IPS DF 4.7 (cell line): ENCODE results near the gene RPP25.
"Not testable (repeated sequence)": the region's sequence is repeated elsewhere in the genome, so short reads cannot be mapped to it uniquely, and the experiment has no call there.

ENCODE experiments used
- DNase-seq: peaks from one replicate; pipeline ENCODE4 v3.0.0-alpha.2; 2013; ENCODE audit warnings: low spot score; ENCODE audit errors: extremely low read depth

Gene RPP25

GRCh38 chr15:74920456-74920855 is 36.1 kb downstream of the RPP25 start:
- no peak for DNase-seq

DNA sequence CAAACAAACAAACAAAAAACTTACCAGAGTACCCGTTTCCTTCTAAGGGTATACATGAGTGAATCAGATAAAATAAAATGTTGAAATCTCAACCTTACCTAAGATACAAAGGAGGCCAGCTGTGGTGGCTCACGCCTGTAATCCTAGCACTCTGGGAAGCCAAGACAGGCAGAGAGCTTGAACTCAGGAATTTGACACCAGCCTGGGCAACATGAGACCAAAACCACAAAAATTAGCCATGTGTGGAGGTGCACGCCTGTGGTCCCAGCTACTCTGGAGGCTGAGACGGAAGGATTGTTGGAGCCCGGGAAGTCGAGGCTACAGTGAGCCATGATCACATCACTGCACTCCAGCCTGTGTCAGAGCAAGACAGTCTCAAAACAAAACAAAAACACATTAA is 38.9 kb downstream of the RPP25 start:
- no peak for DNase-seq

- DNase-seq: not testable (repeated sequence)
Measured at GRCh38 chr15:74913799-74914198, 42.8 kb downstream of the RPP25 start.

- no peak for DNase-seq
Measured at GRCh38 chr15:74913041-74913440, 43.5 kb downstream of the RPP25 start.

DNA sequence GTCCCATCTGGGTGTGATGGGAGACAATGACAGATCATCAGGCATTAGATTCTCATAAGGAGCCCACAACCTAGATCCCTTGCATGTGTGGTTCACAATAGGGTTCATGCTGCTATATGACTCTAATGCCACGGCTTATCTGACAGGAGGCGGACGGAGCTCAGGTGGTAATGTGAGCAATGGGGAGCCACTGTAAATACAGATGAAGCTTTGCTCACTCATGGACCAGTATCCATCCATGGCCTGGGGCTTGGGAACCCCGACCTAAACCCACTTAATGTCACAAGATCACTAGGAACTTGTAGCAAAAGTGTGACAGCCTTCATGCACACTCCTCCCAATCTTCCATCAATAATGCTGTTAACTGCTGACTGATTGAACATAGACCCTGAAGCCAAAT is 47.9 kb downstream of the RPP25 start:
- DNase-seq: no peak

DNA sequence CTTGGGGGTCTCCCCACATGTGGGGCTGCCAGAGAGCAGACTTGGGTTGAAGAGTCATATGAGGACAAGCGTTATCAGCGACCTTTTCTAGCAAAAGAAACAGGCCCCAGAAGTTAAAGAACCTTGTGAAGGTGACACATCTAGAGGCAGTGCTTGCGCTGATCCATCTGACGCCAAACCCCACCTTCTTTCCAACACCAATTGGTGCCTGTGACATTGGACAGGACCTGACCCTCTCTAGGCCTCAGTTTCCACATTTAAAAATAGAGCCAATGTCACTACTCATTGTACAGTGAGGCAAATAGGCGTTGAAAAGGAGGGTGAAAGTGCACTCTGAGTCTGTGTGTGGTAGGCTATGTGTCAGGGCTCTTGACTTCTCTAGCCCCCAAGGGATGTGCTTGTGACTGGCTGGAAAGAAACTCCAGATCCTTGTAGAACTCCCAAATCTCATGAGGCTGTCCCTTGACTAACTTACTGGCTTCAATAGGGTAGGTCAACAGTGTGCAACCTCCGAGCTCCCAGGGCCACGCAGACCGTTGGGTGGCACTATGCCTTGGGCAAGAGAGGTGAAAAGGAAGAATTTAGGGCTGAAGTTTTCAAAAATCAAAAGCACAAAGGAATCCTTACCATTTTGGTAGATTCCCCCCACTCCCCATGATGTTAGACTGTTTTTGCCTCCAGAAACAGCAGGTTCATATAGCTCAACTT is 49.3 kb downstream of the RPP25 start:
- no peak for DNase-seq

DNA sequence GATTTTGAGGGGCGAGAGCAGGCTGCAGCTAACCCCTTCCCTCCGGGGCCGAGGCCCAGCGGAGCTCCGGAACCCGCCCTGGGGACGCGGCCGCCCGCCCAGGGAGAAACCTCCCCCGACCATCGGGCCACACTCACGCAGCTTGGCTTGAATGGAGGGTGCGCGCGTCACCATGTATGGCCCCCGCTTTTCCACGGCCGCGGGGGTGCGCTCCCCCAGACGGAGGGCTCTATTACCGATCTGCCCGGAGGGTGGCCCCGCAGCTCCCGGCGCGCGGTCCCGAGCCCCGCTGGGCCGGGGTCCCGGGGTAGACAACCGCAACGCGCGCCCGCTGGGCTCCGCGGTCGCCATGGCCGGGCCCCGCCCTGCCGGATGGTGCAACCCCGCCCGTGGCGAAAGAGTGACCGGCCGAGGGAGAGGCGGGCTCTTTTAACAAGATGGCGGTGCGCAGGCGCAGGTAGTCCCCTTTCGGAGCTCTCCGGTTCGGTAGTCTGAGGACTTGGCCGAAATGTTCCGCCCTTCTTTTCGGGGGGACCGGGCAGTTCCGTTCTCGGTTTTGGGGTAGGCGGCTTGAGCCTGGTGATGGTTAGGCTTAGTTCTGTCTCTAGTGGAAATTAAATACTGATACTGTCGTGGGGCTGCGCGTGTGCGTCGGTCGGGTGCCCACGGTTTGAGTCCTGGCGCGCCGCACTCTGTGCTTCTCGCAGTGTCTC is 50.0 kb downstream of the RPP25 start, which contains the start of gene FAM219B:
TSS of gene FAM219B (minus strand) at position 402 of the 713 bp plus-strand sequence. CDS start at position 351, 51 bp downstream.
- no peak for DNase-seq

GRCh38 chr15:74906067-74906449 is 50.5 kb downstream of the RPP25 start:
- DNase-seq: no peak
